Measurements from ENCODE around the gene GRIFIN. TPM values are rescaled to one million over a fixed set of nuclear protein-coding genes. Genes with fewer than 3 reads are reported as not detected.

Gene GRIFIN
- total RNA-seq, 1 donor: not detected

- H3K4me2 ChIP-seq (ENCODE audit: insufficient read depth, low read length): no peak overlapping the region
- DNase-seq (ENCODE audit: insufficient read length, low spot score, missing footprints): peak; percentile 57
- H3K79me2 ChIP-seq (ENCODE audit: insufficient read depth, low read length): no peaks in the 10 kb centered on the region
- H4K20me1 ChIP-seq (ENCODE audit: insufficient read depth, low read length): no peaks in the 10 kb centered on the region
- H2AFZ ChIP-seq (ENCODE audit: low read length): no peak overlapping the region
- peaks cover 7% of the 10 kb centered on the region for H3K4me1 ChIP-seq (ENCODE audit: insufficient read depth, low read length)
- H3K27me3 ChIP-seq (ENCODE audit: insufficient read depth, low read length): peaks cover 4% of the 10 kb centered on the region
- no peak for TF ChIP-seq CTCF (IDR thresholded peaks at IDR 0.05; ENCODE audit: extremely low read depth, low read depth, low read length)
- H3K9me3 ChIP-seq (ENCODE audit: low read depth, low read length): no peaks in the 10 kb centered on the region
- H3K36me3 ChIP-seq (ENCODE audit: insufficient read depth, low read length): no peaks in the 10 kb centered on the region
- H3K27ac ChIP-seq (ENCODE audit: low read depth, low read length): no peak overlapping the region
- no peak overlapping the region for H3K4me3 ChIP-seq (ENCODE audit: insufficient read depth, low read length)
These were observed 25.7 kb downstream of the GRIFIN start for GRCh38 chr7:2450198-2451107.

- H3K27me3 ChIP-seq (ENCODE audit: insufficient read depth, low read length): peaks cover 4% of the 10 kb centered on the region
- H3K4me1 ChIP-seq (ENCODE audit: insufficient read depth, low read length): peaks cover 14% of the 10 kb centered on the region
- no peaks in the 10 kb centered on the region for H3K79me2 ChIP-seq (ENCODE audit: insufficient read depth, low read length)
- no peak for DNase-seq (ENCODE audit: insufficient read length, low spot score, missing footprints)
- H3K4me2 ChIP-seq (ENCODE audit: insufficient read depth, low read length): no peak overlapping the region
- no peak overlapping the region for H3K4me3 ChIP-seq (ENCODE audit: insufficient read depth, low read length)
- peak overlapping the region; percentile 41 for H2AFZ ChIP-seq (ENCODE audit: low read length)
- H4K20me1 ChIP-seq (ENCODE audit: insufficient read depth, low read length): no peaks in the 10 kb centered on the region
- no peaks in the 10 kb centered on the region for H3K36me3 ChIP-seq (ENCODE audit: insufficient read depth, low read length)
- no peak overlapping the region for H3K27ac ChIP-seq (ENCODE audit: low read depth, low read length)
- H3K9me3 ChIP-seq (ENCODE audit: low read depth, low read length): no peaks in the 10 kb centered on the region
- TF ChIP-seq CTCF (IDR thresholded peaks at IDR 0.05; ENCODE audit: extremely low read depth, low read depth, low read length): no peak
These were observed 29.5 kb downstream of the GRIFIN start for GRCh38 chr7:2446676-2447075.

- Histone ChIP-seq H3K36me3 (ENCODE audit: insufficient read depth, low read length) (no peaks in the 10 kb centered on the region), H3K4me1 (ENCODE audit: insufficient read depth, low read length) (peaks cover 12% of the 10 kb centered on the region), H3K27me3 (ENCODE audit: insufficient read depth, low read length) (peaks cover 4% of the 10 kb centered on the region), H4K20me1 (ENCODE audit: insufficient read depth, low read length) (no peaks in the 10 kb centered on the region), H3K4me2 (ENCODE audit: insufficient read depth, low read length) (no peak overlapping the region), H3K27ac (ENCODE audit: low read depth, low read length) (no peak overlapping the region), H3K4me3 (ENCODE audit: insufficient read depth, low read length) (no peak overlapping the region), H2AFZ (ENCODE audit: low read length) (peak overlapping the region; percentile 41), H3K9me3 (ENCODE audit: low read depth, low read length) (no peaks in the 10 kb centered on the region), H3K79me2 (ENCODE audit: insufficient read depth, low read length) (no peaks in the 10 kb centered on the region)
- no peak for TF ChIP-seq CTCF (IDR thresholded peaks at IDR 0.05; ENCODE audit: extremely low read depth, low read depth, low read length)
- peak; percentile 60 for DNase-seq (ENCODE audit: insufficient read length, low spot score, missing footprints)
These were observed 30.2 kb downstream of the GRIFIN start for GRCh38 chr7:2445898-2446555.

- no peak overlapping the region for H3K4me3 ChIP-seq (ENCODE audit: insufficient read depth, low read length)
- TF ChIP-seq CTCF (IDR thresholded peaks at IDR 0.05; ENCODE audit: extremely low read depth, low read depth, low read length): peak; percentile 13
- no peaks in the 10 kb centered on the region for H3K79me2 ChIP-seq (ENCODE audit: insufficient read depth, low read length)
- H3K27ac ChIP-seq (ENCODE audit: low read depth, low read length): peak overlapping the region; percentile 59
- H4K20me1 ChIP-seq (ENCODE audit: insufficient read depth, low read length): no peaks in the 10 kb centered on the region
- no peaks in the 10 kb centered on the region for H3K9me3 ChIP-seq (ENCODE audit: low read depth, low read length)
- peak; percentile 89 for DNase-seq (ENCODE audit: insufficient read length, low spot score, missing footprints)
- H3K36me3 ChIP-seq (ENCODE audit: insufficient read depth, low read length): no peaks in the 10 kb centered on the region
- H2AFZ ChIP-seq (ENCODE audit: low read length): no peak overlapping the region
- peaks cover 4% of the 10 kb centered on the region for H3K27me3 ChIP-seq (ENCODE audit: insufficient read depth, low read length)
- H3K4me1 ChIP-seq (ENCODE audit: insufficient read depth, low read length): peaks cover 12% of the 10 kb centered on the region
- no peak overlapping the region for H3K4me2 ChIP-seq (ENCODE audit: insufficient read depth, low read length)
These were observed 31.2 kb downstream of the GRIFIN start for GRCh38 chr7:2445047-2445446.
